NCI-H2081 treated with DMSO at 0.1 percent for 48 hours (cell line): ENCODE data around the gene CCN5.
A peak's percentile ranks its signal among the peaks of the same experiment; 100 is the strongest.

Source experiments
- DNase-seq: peaks from one replicate; lab custom pipeline; 2025; lab: John Stamatoyannopoulos, UW

The CCN5 gene

GRCh38 chr20:44737116-44737515 lies 21.9 kb downstream of the CCN5 start:
- no peak for DNase-seq

GRCh38 chr20:44738813-44739477 lies 23.8 kb downstream of the CCN5 start:
- no peak for DNase-seq

- DNase-seq = no peak
Observed at GRCh38 chr20:44739942-44740341, 24.8 kb downstream of the CCN5 start.

GRCh38 chr20:44742304-44743079 lies 27.3 kb downstream of the CCN5 start:
- DNase-seq = no peak

GRCh38 chr20:44743080-44743701 lies 28.0 kb downstream of the CCN5 start:
- DNase-seq = no peak

GRCh38 chr20:44743916-44744655 lies 28.9 kb downstream of the CCN5 start:
- no peak for DNase-seq

- no peak for DNase-seq
Observed at GRCh38 chr20:44745122-44745597, 30.0 kb downstream of the CCN5 start.

GRCh38 chr20:44745598-44746366 lies 30.6 kb downstream of the CCN5 start, which contains the start of gene KCNK15:
Gene KCNK15, plus strand, starts transcription at chr20:44745865. Its CDS starts 46 bp downstream, at chr20:44745911.
- DNase-seq = no peak

GRCh38 chr20:44746367-44747165 lies 31.4 kb downstream of the CCN5 start:
- peak; percentile 81 for DNase-seq

- DNase-seq = peak; percentile 88
Observed at GRCh38 chr20:44747166-44748004, 32.2 kb downstream of the CCN5 start.

GRCh38 chr20:44748005-44748370 lies 32.8 kb downstream of the CCN5 start:
- DNase-seq = no peak

- DNase-seq = no peak
Observed at GRCh38 chr20:44750081-44750805, 35.1 kb downstream of the CCN5 start.

GRCh38 chr20:44752099-44752931 lies 37.1 kb downstream of the CCN5 start:
- DNase-seq = no peak

GRCh38 chr20:44754554-44754953 lies 39.4 kb downstream of the CCN5 start:
- DNase-seq = no peak

GRCh38 chr20:44756011-44756688 lies 41.0 kb downstream of the CCN5 start:
- no peak for DNase-seq

- no peak for DNase-seq
Observed at GRCh38 chr20:44756956-44757355, 41.8 kb downstream of the CCN5 start.
